Keratinocyte (primary cell): ENCODE measurements around the gene PRKRA. TPM values are rescaled to one million over a fixed set of nuclear protein-coding genes. Genes with fewer than 3 reads are reported as not detected.
A peak's percentile ranks its signal among the peaks of the same experiment; 100 is the strongest.

Experiments
- DNase-seq: peaks from one replicate; pipeline ENCODE4 v3.0.0-alpha.2; 2011; ENCODE audit warnings: low read depth, missing footprints, low spot score
- FAIRE-seq: peaks from 2 replicates; lab custom pipeline; 2011; peaks lifted over from hg19 to GRCh38; lab: Jason Lieb, UNC
- H2AFZ ChIP-seq: 2 replicates; pipeline ENCODE4 v1.6.0; 2012; ENCODE audit warnings: low read length, control low read depth, inconsistent platforms; ENCODE audit not compliant: control insufficient read depth
- H3K27ac ChIP-seq: 2 replicates; pipeline ENCODE4 v1.5.1; 2011; ENCODE audit warnings: low read length; ENCODE audit not compliant: control insufficient read depth, insufficient read depth
- H3K27me3 ChIP-seq: 3 replicates; pipeline ENCODE4 v1.6.0; 2011; ENCODE audit warnings: low read length; ENCODE audit not compliant: control insufficient read depth, insufficient read depth; ENCODE audit errors: extremely low read depth
- H3K36me3 ChIP-seq, 2 experiments: 2 replicates in 1 of 2; 3 replicates in 1 of 2; pipeline ENCODE4 v1.5.1; 2011; ENCODE audit warnings: low read length in 2 of 2, mild to moderate bottlenecking in 1 of 2; ENCODE audit not compliant: control insufficient read depth in 2 of 2, insufficient read depth in 2 of 2; ENCODE audit errors: extremely low read depth in 1 of 2
- H3K4me1 ChIP-seq: 3 replicates; pipeline ENCODE4 v1.5.1; 2011; ENCODE audit warnings: low read length; ENCODE audit not compliant: control insufficient read depth, insufficient read depth; ENCODE audit errors: extremely low read depth
- H3K4me2 ChIP-seq: 3 replicates; pipeline ENCODE4 v1.6.0; 2011; ENCODE audit warnings: low read depth, low read length; ENCODE audit not compliant: control insufficient read depth, insufficient read depth; ENCODE audit errors: extremely low read depth
- H3K4me3 ChIP-seq, 3 experiments: fragments of 200-600 bp in 1 of 3; sonication (generic) in 1 of 3; 2 replicates in 2 of 3; 3 replicates in 1 of 3; pipeline ENCODE4 v1.5.1; 2011 to 2016; ENCODE audit warnings: low read length in 3 of 3, mild to moderate bottlenecking in 3 of 3, control low read depth in 2 of 3, inconsistent platforms in 1 of 3, low read depth in 1 of 3, mixed read lengths in 1 of 3, mixed run types in 1 of 3, moderate library complexity in 1 of 3; ENCODE audit not compliant: control insufficient read depth in 2 of 3, insufficient read depth in 2 of 3; ENCODE audit errors: extremely low read depth in 1 of 3
- H3K79me2 ChIP-seq: 2 replicates; pipeline ENCODE4 v1.6.0; 2012; ENCODE audit warnings: low read length; ENCODE audit not compliant: control insufficient read depth, insufficient read depth
- H3K9ac ChIP-seq: 3 replicates; pipeline ENCODE4 v1.6.0; 2011; ENCODE audit warnings: low read length; ENCODE audit not compliant: control insufficient read depth, insufficient read depth; ENCODE audit errors: extremely low read depth
- H3K9me1 ChIP-seq: 3 replicates; pipeline ENCODE4 v1.6.0; 2011; ENCODE audit warnings: low read length; ENCODE audit not compliant: control insufficient read depth, insufficient read depth; ENCODE audit errors: extremely low read depth
- H3K9me3 ChIP-seq: 2 replicates; pipeline ENCODE4 v1.5.1; 2012; ENCODE audit warnings: low read depth, low read length; ENCODE audit not compliant: control insufficient read depth
- H4K20me1 ChIP-seq: 3 replicates; pipeline ENCODE4 v1.6.0; 2011; ENCODE audit warnings: low read length; ENCODE audit not compliant: control insufficient read depth, insufficient read depth; ENCODE audit errors: extremely low read depth
- CTCF ChIP-seq, 3 experiments: IDR thresholded peaks in 1 of 3; conservative IDR thresholded peaks in 1 of 3; optimal IDR thresholded peaks in 1 of 3; 2 replicates in 2 of 3; 3 replicates in 1 of 3; pipeline versions ENCODE3 to v1.5.1; 2011; ENCODE audit warnings: low read length in 3 of 3, mild to moderate bottlenecking in 3 of 3, moderate library complexity in 2 of 3, control low read depth in 1 of 3, inconsistent platforms in 1 of 3; ENCODE audit not compliant: insufficient read depth in 2 of 3; ENCODE audit errors: extremely low read depth in 1 of 3
- EZH2 ChIP-seq: IDR thresholded peaks from one replicate; pipeline ENCODE4 v1.6.1; 2012; ENCODE audit warnings: inconsistent platforms, mild to moderate bottlenecking, low read length, moderate library complexity
- dilution Hi-C: fragments of 300-500 bp; cut with MboI; formaldehyde crosslinking; loops from one replicate; pipeline ENCODE4 v1.7.0; 2020; ENCODE audit warnings: low sequenced_read_pairs; ENCODE audit not compliant: extremely low pct_ligation_motif_present
- polyA plus RNA-seq, 5 experiments: library from polyadenylated mRNA; depleted of rRNA in 3 of 5; stranded (reverse) in 3 of 5; stranded (forward) in 1 of 5; unstranded in 1 of 5; fragments of >200 nt; gene quantifications; 1 replicate in 1 of 5; 2 replicates in 3 of 5; 3 replicates in 1 of 5; pipeline versions ENCODE4 v1.2.1 to v1.2.3, GENCODE V29; 2011 to 2012; ENCODE audit warnings: missing spikeins in 2 of 5, low read depth in 1 of 5, low replicate concordance in 1 of 5

The PRKRA gene
- polyA plus RNA-seq, 1 donor (not counting 4 experiments of a cell fraction or from before 2014, with no cell fraction given): 38.4 TPM

DNA sequence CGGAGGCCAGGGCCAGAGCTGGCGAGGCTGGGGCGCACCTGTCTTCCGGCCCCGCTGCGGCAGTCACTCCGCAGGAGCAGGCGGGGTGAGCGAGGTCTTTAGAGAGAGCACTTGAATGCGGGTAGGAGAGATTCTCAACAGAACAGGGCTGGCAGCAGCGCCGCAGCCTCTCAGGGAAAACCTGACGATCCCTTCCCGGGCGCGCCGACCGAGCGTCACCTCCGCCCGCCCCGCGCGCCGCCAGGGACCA lies 526 bp downstream of the PRKRA start:
- peak overlapping the region; percentile 96 for H3K27ac ChIP-seq
- no peak for DNase-seq
- H3K4me1 ChIP-seq: peaks cover 21% of the 10 kb centered on the region
- H3K4me3 ChIP-seq: peak overlapping the region; percentile 74 to 95 (median 83)
- no peaks in the 10 kb centered on the region for H3K9me1 ChIP-seq
- no peak for FAIRE-seq
- H2AFZ ChIP-seq: peak overlapping the region; percentile 53
- dilution Hi-C loops: no loop called here
- no peak for TF ChIP-seq CTCF (optimal IDR thresholded peaks at IDR 0.05 in 1 of 3, IDR thresholded peaks at IDR 0.05 in 1 of 3, conservative IDR thresholded peaks at IDR 0.05 in 1 of 3; ENCODE audit: extremely low read depth in 1 of 3, insufficient read depth in 2 of 3, low read length in 3 of 3)
- TF ChIP-seq EZH2: no peak
- H4K20me1 ChIP-seq: no peaks in the 10 kb centered on the region
- H3K4me2 ChIP-seq: peak overlapping the region; percentile 83
- no peaks in the 10 kb centered on the region for H3K9me3 ChIP-seq
- peaks cover 1 to 2% of the 10 kb centered on the region in 2 experiments for H3K36me3 ChIP-seq
- peak overlapping the region; percentile 95 for H3K9ac ChIP-seq
- no peaks in the 10 kb centered on the region for H3K27me3 ChIP-seq
- H3K79me2 ChIP-seq: peaks cover 25% of the 10 kb centered on the region

GRCh38 chr2:178449700-178450523 lies 1.1 kb downstream of the PRKRA start:
- Histone ChIP-seq H3K4me3 (peak overlapping the region; percentile 74 to 95 (median 83)), H3K4me1 (peaks cover 21% of the 10 kb centered on the region), H3K27me3 (no peaks in the 10 kb centered on the region), H2AFZ (peak overlapping the region; percentile 53), H3K4me2 (peak overlapping the region; percentile 83), H4K20me1 (no peaks in the 10 kb centered on the region), H3K79me2 (peaks cover 25% of the 10 kb centered on the region), H3K36me3 (peaks cover 1 to 7% of the 10 kb centered on the region in 2 experiments), H3K9me3 (no peaks in the 10 kb centered on the region), H3K27ac (peak overlapping the region; percentile 96), H3K9me1 (no peaks in the 10 kb centered on the region), H3K9ac (peak overlapping the region; percentile 95)
- dilution Hi-C loops: no loop called here
- DNase-seq (no peak), FAIRE-seq (peak; percentile 61)
- TF ChIP-seq EZH2: no peak
- no peak for TF ChIP-seq CTCF (optimal IDR thresholded peaks at IDR 0.05 in 1 of 3, IDR thresholded peaks at IDR 0.05 in 1 of 3, conservative IDR thresholded peaks at IDR 0.05 in 1 of 3; ENCODE audit: extremely low read depth in 1 of 3, insufficient read depth in 2 of 3, low read length in 3 of 3)
